Colon (tissue), 2 donors: ENCODE results near the gene MARCHF3.
"Not testable (repeated sequence)": the region's sequence is repeated elsewhere in the genome, so short reads cannot be mapped to it uniquely, and the experiment has no call there.

Source experiments
- FAIRE-seq: peaks from 2 replicates; lab custom pipeline; 2012; peaks lifted over from hg19 to GRCh38; lab: Jason Lieb, UNC
- donor health status: control.
- donor health status: control.

Gene MARCHF3

DNA sequence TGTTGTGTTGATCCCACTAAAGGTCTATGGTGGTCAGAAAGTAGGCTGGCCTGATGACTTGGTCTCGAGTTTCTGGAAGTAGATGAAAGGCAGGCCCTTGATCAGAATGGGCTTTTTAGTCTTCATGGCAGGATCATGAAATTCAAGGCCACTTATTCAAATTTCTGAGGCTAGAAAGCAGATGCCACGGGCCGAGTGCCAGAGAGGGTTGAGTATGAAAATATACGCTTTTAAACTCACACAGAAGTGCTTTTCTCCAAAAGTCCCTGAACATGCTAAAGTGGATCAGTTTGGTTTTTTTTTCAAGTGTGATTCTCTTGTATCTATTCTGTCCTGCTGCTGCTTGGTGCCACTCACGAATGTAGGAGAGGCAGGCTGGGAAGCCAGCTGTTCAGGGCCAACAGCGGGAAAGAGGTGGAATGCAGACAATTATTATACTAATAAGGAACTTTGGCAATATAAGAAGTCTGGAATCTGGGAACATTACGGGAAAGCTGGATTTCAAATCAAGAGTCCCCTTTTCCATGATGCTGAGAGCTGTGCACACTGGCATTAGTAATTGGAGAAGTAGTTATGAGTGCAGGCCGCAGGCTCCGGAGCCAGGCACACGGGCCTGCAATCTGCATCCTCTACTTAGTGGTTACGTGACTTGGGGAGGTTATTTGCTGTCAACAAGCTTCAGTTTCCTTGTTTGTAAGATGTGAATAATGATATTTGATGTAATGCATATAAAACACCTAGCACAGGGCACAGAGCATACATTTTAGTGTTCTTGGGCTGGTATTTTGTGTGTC lies 157.6 kb downstream of the MARCHF3 start:
- FAIRE-seq = no peak

GRCh38 chr5:126871441-126871840 lies 158.9 kb downstream of the MARCHF3 start:
- no peak for FAIRE-seq

DNA sequence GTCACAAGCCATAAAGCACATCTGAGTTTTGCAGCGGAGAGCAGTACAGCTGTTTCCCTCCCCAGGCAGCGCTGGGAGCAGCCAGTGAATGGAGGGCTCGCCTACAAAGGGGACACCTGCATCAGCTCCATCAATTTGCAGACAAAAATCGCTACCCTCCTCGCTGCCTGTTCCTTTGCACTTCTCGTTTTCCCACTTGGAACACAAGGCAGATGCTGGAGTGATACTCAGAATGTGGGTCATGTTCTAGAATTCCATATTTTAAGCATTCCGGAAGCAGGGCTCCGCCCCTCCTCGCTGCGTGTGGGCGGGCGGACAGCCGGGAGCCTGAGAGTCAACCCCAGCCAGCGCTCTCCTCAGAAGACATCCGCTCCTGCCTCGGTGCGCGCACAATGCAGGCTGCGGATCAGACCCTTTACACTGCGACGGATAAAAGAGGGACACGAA lies 161.3 kb downstream of the MARCHF3 start:
- no peak for FAIRE-seq

- no peak for FAIRE-seq
These were observed 161.9 kb downstream of the MARCHF3 start for GRCh38 chr5:126868338-126869004.

GRCh38 chr5:126866851-126867636 lies 163.3 kb downstream of the MARCHF3 start:
- no peak for FAIRE-seq

GRCh38 chr5:126865299-126865698 lies 165.1 kb downstream of the MARCHF3 start:
- FAIRE-seq = no peak

GRCh38 chr5:126864042-126864688 lies 166.2 kb downstream of the MARCHF3 start:
- FAIRE-seq = no peak

DNA sequence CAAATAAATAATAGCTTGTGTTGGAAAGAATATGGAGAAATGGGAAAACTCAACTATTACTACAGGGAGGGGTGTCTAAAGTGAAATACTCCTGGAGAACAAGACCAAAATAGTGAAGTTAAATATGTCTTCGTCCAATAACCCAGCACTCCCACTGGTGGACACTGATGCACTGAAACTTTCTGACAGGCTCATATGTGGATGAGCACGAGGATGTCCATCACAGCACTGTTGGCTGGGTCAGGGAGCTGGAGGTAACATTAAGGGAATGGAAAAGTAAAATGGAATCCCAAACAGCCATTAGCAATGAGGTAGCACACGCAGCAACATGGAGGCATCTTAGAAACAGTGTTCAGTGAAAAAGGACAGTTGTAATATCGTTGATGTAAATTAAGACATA lies 167.0 kb downstream of the MARCHF3 start:
- FAIRE-seq = no peak

DNA sequence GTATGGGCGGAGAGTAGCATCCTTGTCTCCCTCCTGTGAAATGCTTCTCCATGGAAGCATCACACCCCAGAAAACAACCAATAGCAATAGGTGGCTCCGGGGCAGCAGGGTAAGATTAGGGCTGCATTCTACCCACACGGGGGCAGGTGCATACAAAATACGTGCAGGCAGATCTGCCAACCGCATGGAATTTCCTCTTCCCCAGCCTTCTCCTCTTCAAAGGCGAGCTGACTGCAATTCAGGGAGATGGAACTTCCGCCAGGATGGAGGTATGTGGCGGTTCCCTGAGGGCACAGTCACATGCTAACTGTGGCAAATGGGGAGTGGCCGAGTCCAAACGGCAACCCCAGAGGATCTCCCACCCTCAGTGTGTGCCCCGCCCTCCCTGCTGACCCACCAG lies 171.9 kb downstream of the MARCHF3 start:
- no peak for FAIRE-seq

DNA sequence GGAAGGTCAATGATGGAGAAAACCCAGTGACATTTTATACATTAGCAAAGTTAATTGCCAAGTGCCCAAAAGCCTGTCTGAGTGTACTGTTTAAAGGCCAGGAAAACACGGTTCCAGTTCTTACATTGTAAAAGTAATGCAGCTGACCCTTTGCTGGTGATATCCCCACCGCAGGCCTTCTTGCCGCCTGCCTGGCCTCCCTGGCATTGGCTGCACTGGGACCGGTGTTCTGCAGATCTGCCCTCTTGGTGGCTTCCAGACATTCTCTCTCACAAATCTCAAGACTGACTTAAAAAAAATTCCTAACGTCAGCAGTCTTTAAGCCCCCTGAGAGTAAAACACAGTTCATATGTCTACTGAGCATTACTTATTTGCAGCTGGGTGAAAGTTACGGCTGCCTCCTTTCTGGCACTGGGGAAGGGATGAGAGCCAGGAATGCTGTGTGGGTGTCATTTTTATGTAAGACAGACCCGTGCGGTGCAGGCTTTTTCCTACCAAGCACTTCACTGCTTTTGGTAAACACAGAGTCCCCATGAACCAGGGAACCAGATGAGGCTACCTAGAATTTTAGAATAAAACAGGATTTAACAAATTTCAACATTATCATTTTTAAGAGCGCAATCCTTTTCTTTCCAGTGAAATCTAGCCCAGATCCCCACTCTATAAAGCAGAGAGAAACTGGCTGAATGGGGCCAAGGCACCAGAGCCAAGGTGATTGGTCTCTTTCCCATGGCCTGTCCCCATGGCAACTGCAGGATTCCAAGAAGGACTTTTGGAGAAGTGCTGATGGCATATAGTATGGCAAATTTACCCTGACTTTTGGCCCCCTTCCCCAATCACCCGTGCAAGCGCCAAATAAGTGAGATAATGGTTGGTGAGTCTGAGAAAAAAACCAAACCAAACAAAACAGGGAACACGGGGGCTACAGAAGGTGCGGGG lies 172.6 kb downstream of the MARCHF3 start:
- no peak for FAIRE-seq

GRCh38 chr5:126855266-126855665 lies 175.1 kb downstream of the MARCHF3 start:
- no peak for FAIRE-seq

DNA sequence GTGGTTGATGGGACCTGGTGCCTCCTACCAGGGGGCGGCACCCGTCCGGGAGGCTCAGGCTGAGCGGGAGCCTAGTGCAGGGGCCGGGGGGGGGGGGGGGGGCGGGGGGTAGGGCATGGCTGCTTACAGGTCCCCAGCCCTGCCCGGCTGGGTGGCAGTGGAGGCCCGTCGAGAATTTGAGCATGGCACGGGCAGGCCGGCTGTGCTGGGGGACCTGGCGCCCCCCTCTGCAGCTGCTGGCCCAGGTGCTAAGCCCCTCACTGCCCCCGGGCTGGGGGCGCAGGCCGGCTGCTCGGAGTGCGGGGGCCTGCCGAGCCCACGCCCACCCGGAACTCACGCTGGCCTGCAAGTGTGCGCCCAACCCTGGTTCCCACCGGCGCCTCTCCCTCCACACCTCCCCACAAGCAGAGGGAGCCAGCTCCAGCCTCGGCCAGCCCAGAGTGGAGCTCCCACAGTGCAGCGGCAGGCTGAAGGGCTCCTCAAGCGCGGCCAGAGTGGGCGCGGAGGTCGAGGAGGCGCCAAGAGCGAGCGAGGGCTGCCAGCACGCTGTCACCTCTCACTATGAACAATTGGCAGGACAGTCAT lies 175.7 kb downstream of the MARCHF3 start:
- no peak for FAIRE-seq

- FAIRE-seq = not testable (repeated sequence)
These were observed 176.6 kb downstream of the MARCHF3 start for GRCh38 chr5:126853541-126854307.

DNA sequence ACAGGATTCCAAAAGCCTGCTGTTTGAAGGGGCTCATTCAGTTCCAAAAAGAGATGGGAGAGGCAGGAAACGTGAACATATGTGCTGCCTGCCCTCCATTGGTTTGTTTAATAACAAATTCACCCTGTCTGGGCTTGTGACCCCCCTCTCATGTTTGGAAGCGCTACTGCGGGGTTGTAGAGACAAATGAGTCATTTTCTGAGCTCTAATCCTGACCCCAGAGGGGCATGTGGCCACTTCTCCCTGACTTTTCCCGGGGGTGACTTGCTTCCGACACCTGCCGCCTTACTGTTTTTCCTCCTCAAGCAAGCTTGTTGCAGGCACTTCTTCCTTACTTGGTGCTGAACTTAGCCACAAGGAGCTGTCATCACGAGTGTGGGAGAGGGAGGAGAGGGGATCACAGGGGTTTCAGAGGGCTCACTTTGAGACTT lies 177.5 kb downstream of the MARCHF3 start:
- no peak for FAIRE-seq

GRCh38 chr5:126852091-126852571 lies 178.2 kb downstream of the MARCHF3 start:
- no peak for FAIRE-seq

DNA sequence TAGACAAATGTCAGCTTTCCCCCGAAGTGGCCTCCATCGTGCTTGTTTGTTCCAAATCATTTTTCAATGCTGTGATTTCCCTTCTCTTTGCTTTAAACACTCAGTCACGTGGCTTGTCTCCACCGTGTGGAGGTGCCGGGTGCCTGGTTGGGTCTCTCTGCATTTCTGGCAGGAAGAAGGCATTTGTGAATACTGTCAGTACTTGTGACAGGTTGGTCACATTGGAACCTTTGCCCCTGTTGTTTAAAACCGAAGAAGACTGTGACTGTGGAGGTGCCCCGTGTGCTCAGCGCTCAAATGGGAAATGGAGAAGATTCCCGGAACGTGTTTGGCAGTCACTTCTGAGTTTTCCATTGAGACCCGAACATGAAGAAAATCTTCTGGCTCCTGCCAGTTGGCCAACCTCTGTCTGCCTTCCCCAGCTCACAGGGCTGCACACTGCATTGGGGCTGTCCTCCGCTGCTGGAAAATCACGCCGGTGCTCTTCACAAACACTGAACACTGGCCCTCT lies 178.8 kb downstream of the MARCHF3 start:
- no peak for FAIRE-seq

GRCh38 chr5:126849101-126849678 lies 181.2 kb downstream of the MARCHF3 start:
- FAIRE-seq = no peak

- FAIRE-seq = no peak
These were observed 182.1 kb downstream of the MARCHF3 start for GRCh38 chr5:126848253-126848652.

DNA sequence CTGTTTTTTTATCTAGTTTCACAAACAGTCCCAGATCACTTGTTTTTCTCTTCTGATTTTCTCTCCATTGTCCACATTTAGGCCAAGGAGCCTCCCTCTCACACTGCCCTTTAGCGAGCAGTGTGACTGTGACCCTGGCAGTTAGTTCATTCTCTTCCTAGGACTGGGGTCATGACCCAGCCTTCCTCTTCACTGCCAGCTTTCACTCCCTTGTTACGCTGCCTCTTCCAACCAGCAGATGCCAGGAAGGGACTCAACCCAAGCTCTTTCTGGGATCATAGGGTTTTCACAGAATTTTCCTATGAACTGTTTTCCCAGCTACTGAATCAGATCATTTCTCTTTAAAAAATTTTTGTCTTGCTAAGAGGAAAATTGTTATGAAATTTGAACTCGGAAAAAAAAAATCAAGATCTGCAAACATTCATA lies 182.5 kb downstream of the MARCHF3 start:
- FAIRE-seq = no peak
